DND-41 (cell line): Measurements from ENCODE around the gene ACOT6.

Experiments
- CTCF ChIP-seq: IDR thresholded peaks from 2 replicates; pipeline ENCODE4 v1.5.1; 2012; ENCODE audit warnings: borderline replicate concordance, low read length, moderate library complexity, mild to moderate bottlenecking; ENCODE audit not compliant: poor library complexity, severe bottlenecking; ENCODE audit errors: extremely low read depth
- EZH2 ChIP-seq: IDR thresholded peaks from 3 replicates; pipeline ENCODE4 v1.6.1; 2012; ENCODE audit warnings: borderline replicate concordance, low read depth, mild to moderate bottlenecking, moderate library complexity, low read length, inconsistent platforms; ENCODE audit not compliant: severe bottlenecking

GRCh38 chr14:73667854-73668253 is 55.5 kb downstream of the ACOT6 start:
- TF ChIP-seq CTCF = no peak
- TF ChIP-seq EZH2 = no peak
